HEK293T (cell line): ENCODE results near the gene WBP1.
A peak's percentile ranks its signal among the peaks of the same experiment; 100 is the strongest.

ENCODE experiments used
- CTCF ChIA-PET: fragments of 350-600 bp; formaldehyde crosslinking; extraction: SDS; loops from one replicate; lab custom pipeline; 2021; ENCODE audit warnings: antibody characterized with exemption, inconsistent platforms; lab: Yijun Ruan, JAX
- POLR2A ChIA-PET: fragments of 350-600 bp; formaldehyde crosslinking; extraction: SDS; loops from one replicate; lab custom pipeline; 2020; ENCODE audit warnings: antibody characterized with exemption, inconsistent platforms; lab: Yijun Ruan, JAX
- DNase-seq: peaks from one replicate; pipeline ENCODE4 v3.0.0; 2012; ENCODE audit warnings: mixed read lengths; ENCODE audit errors: extremely low spot score
- ARNT ChIP-seq: fragments of 450-650 bp; IDR thresholded peaks from 2 replicates; pipeline ENCODE4 v1.6.1; 2017; ENCODE audit warnings: mild to moderate bottlenecking
- BHLHE40 ChIP-seq: fragments of 450-650 bp; IDR thresholded peaks from 2 replicates; pipeline ENCODE4 v1.6.1; 2016; ENCODE audit warnings: mild to moderate bottlenecking, moderate library complexity, borderline replicate concordance
- CTBP1 ChIP-seq: fragments of 450-650 bp; IDR thresholded peaks from 2 replicates; pipeline ENCODE4 v1.6.1; 2016; ENCODE audit warnings: borderline replicate concordance
- ELF4 ChIP-seq: fragments of 450-650 bp; IDR thresholded peaks from 2 replicates; pipeline ENCODE4 v1.6.1; 2017; ENCODE audit warnings: antibody characterized with exemption
- FOXA1 ChIP-seq: fragments of 450-650 bp; IDR thresholded peaks from 2 replicates; pipeline ENCODE4 v1.6.1; 2016; ENCODE audit warnings: mild to moderate bottlenecking
- FOXK2 ChIP-seq: fragments of 450-650 bp; IDR thresholded peaks from 2 replicates; pipeline ENCODE4 v1.6.1; 2016; ENCODE audit warnings: mild to moderate bottlenecking
- FOXM1 ChIP-seq: fragments of 450-650 bp; IDR thresholded peaks from 2 replicates; pipeline ENCODE4 v1.6.1; 2017; ENCODE audit warnings: mild to moderate bottlenecking, borderline replicate concordance
- HDGF ChIP-seq: fragments of 450-650 bp; IDR thresholded peaks from 2 replicates; pipeline ENCODE4 v1.6.1; 2017; ENCODE audit warnings: antibody characterized with exemption, borderline replicate concordance
- L3MBTL2 ChIP-seq: fragments of 450-650 bp; conservative IDR thresholded peaks from 2 replicates; pipeline ENCODE4 v1.6.1; 2016; ENCODE audit warnings: mild to moderate bottlenecking
- LEF1 ChIP-seq: fragments of 450-650 bp; IDR thresholded peaks from 2 replicates; pipeline ENCODE4 v1.6.1; 2017; ENCODE audit warnings: mild to moderate bottlenecking, borderline replicate concordance
- NFRKB ChIP-seq: fragments of 450-650 bp; IDR thresholded peaks from 2 replicates; pipeline ENCODE4 v1.6.1; 2016; ENCODE audit warnings: mild to moderate bottlenecking, moderate library complexity
- PKNOX1 ChIP-seq: fragments of 450-650 bp; IDR thresholded peaks from 2 replicates; pipeline ENCODE4 v1.6.1; 2016
- SP1 ChIP-seq: fragments of 450-650 bp; IDR thresholded peaks from 2 replicates; pipeline ENCODE4 v1.6.1; 2017
- SUZ12 ChIP-seq: fragments of 450-650 bp; IDR thresholded peaks from 2 replicates; pipeline ENCODE4 v1.6.1; 2016; ENCODE audit warnings: mild to moderate bottlenecking
- TARDBP ChIP-seq: fragments of 450-650 bp; IDR thresholded peaks from 2 replicates; pipeline ENCODE4 v1.6.1; 2016
- ZNF384 ChIP-seq: fragments of 450-650 bp; IDR thresholded peaks from 2 replicates; pipeline ENCODE4 v1.6.1; 2016

Gene WBP1

GRCh38 chr2:74421221-74421870 is 36.9 kb upstream of the WBP1 start, which contains the start of the genes C2orf81 and WDR54:
Gene C2orf81, minus strand, starts transcription at chr2:74421619. Its CDS starts 59 bp downstream, at chr2:74421560.
Gene WDR54, plus strand, starts transcription at chr2:74421730. Its CDS starts 424 bp downstream, at chr2:74422154.
- ChIA-PET CTCF (no interaction called here), POLR2A (interaction anchor here (0.6 to 2.7 kb wide), 10 partner anchors 8 to 80 kb away, joined by 3 to 20 read pairs (median 5); partner anchors contain the start of genes INO80B, MRPL53 and WBP1)
- peak; percentile 97 for DNase-seq
- no peak for TF ChIP-seq FOXA1
- no peak for TF ChIP-seq NFRKB
- peak; percentile 94 for TF ChIP-seq L3MBTL2
- TF ChIP-seq PKNOX1: no peak
- TF ChIP-seq CTBP1: no peak

GRCh38 chr2:74423231-74424095 is 34.8 kb upstream of the WBP1 start:
- DNase-seq: no peak
- POLR2A ChIA-PET: interaction anchor here (1.1 kb wide), 1 partner anchor 10 kb away, joined by 3 read pairs; no protein-coding TSS in a partner anchor
- CTCF ChIA-PET: interaction anchor here (0.8 kb wide), 1 partner anchor 1374 kb away, joined by 3 read pairs; no protein-coding TSS in a partner anchor
- TF ChIP-seq LEF1: no peak
- TF ChIP-seq HDGF: no peak

- TF ChIP-seq SP1: no peak
- no peak for TF ChIP-seq CTBP1
- no peak for TF ChIP-seq FOXA1
- TF ChIP-seq PKNOX1: no peak
- TF ChIP-seq FOXM1: no peak
- no peak for TF ChIP-seq NFRKB
- TF ChIP-seq SUZ12: no peak
- TF ChIP-seq L3MBTL2: no peak
- no peak for TF ChIP-seq BHLHE40
- no peak for TF ChIP-seq ZNF384
- no peak for TF ChIP-seq FOXK2
- TF ChIP-seq LEF1: no peak
- CTCF ChIA-PET: interaction anchor here (0.8 kb wide), 1 partner anchor 1375 kb away, joined by 3 read pairs; no protein-coding TSS in a partner anchor
- no peak for DNase-seq
- POLR2A ChIA-PET: interaction anchor here (0.7 to 2.0 kb wide), 3 partner anchors 11 to 34 kb away, joined by 3 to 7 read pairs (median 3); partner anchors contain the start of gene WBP1
These were observed 33.9 kb upstream of the WBP1 start for GRCh38 chr2:74424139-74424992.

GRCh38 chr2:74424995-74425406 is 33.2 kb upstream of the WBP1 start:
- TF ChIP-seq SP1 (no peak), NFRKB (no peak), ARNT (no peak), ZNF384 (no peak), LEF1 (no peak), L3MBTL2 (no peak), HDGF (no peak), ELF4 (no peak), TARDBP (no peak), FOXM1 (no peak), FOXK2 (no peak), SUZ12 (no peak)
- ChIA-PET CTCF (no interaction called here), POLR2A (interaction anchor here (1.0 to 2.0 kb wide), 3 partner anchors 16 to 34 kb away, joined by 4 to 7 read pairs (median 5); partner anchors contain the start of gene WBP1)
- no peak for DNase-seq

GRCh38 chr2:74425523-74425922 is 32.7 kb upstream of the WBP1 start:
- CTCF ChIA-PET: no interaction called here
- POLR2A ChIA-PET: interaction anchor here (1.0 to 2.0 kb wide), 3 partner anchors 15 to 33 kb away, joined by 4 to 7 read pairs (median 5); partner anchors contain the start of gene WBP1
- no peak for TF ChIP-seq L3MBTL2
- no peak for TF ChIP-seq ARNT
- no peak for TF ChIP-seq CTBP1
- TF ChIP-seq HDGF: no peak
- DNase-seq: no peak

GRCh38 chr2:74426181-74426758 is 32.0 kb upstream of the WBP1 start:
- CTCF ChIA-PET: no interaction called here
- TF ChIP-seq L3MBTL2 (no peak), ELF4 (no peak), ARNT (no peak), NFRKB (no peak), LEF1 (no peak), CTBP1 (no peak), HDGF (no peak), ZNF384 (no peak), FOXA1 (no peak), SP1 (no peak), TARDBP (no peak), FOXK2 (no peak), PKNOX1 (no peak), BHLHE40 (no peak), FOXM1 (no peak), SUZ12 (no peak)
- POLR2A ChIA-PET: interaction anchor here (1.1 to 2.0 kb wide), 2 partner anchors 31 to 32 kb away, joined by 5 to 7 read pairs; partner anchors contain the start of gene WBP1
- no peak for DNase-seq
